ENCODE results near the gene GALNT4.

The GALNT4 gene

DNA sequence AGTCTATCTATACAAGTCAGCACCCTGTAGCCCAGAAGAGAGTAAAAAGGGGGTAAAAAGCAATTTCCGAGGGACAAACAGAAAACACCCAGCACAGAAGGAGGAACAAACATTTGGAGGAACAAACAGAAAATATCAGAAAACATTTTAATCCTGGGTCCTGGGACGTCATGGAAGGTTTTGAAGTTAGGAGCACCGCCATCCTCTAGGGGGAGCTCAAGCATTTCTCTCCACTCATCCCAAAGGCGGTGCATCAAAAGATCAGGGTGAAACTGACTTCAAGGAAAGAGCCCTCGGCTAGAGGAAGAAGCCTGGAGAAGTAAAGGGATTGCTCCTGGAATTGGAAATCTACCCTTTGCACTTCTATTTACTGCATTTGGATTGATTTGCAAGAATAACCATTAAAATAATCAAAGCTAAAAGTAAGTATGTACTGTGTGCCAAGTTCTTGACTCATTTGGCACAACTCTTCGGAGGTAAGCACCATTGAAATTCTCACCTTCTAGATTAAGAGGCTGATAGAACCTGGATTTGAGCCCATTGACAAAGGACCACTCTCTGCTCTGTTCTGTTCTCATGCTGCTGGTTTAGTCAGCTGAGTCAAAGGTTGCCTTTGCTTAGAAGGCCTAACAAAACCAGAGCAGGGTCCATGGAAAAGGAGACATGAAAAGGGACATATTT, 18.5 kb upstream of the GALNT4 start:
- H3K27ac Mint-ChIP-seq: no peak overlapping the region
- H3K9me3 Mint-ChIP-seq: no peaks in the 10 kb centered on the region
- H3K27me3 Mint-ChIP-seq: no peaks in the 10 kb centered on the region
- no peaks in the 10 kb centered on the region for H3K36me3 Mint-ChIP-seq
- H3K4me1 Mint-ChIP-seq: peaks cover 5% of the 10 kb centered on the region
- H3K4me3 Mint-ChIP-seq: no peak overlapping the region

DNA sequence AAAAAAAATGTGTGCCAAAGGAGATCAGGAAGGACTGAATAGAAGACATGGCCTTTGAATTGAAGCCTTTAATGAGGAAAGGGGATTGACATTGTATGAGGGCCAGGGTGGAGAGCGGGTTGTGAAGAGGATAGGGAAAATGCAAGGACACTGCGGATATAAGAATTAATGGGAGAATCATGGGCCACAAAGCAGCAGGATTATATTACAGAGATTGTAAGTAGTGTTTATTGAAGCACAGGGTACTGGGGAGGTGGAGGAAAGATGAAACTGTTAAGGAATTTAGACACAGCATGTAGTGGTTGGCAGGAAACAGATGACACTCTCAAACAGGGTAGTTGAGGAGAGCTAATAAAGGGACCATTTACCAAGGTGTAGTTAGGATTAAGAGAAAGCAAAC, 17.6 kb upstream of the GALNT4 start:
- Mint-ChIP-seq H3K4me1 (peaks cover 5% of the 10 kb centered on the region), H3K9me3 (no peaks in the 10 kb centered on the region), H3K4me3 (no peak overlapping the region), H3K27ac (no peak overlapping the region), H3K27me3 (no peaks in the 10 kb centered on the region), H3K36me3 (no peaks in the 10 kb centered on the region)

DNA sequence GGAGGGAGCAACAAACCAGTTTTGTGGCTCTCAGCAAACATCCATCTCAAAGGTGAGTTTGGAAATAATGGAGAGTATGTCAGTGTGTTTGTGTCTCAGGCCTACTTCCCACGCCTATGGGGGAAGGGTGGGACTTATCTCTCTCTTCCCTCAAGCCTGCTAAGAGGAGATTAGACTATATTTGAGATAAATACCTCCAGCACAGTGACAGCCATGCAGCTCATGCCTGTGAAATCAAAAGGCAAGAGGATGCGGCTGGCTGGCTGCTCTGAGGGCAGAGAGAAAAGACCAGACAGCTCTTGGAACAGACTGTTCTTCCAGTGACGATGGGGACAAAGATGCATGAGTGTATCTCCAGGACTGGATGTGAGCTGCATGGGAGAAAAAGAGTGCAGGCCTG, 16.0 kb upstream of the GALNT4 start:
- H3K4me1 Mint-ChIP-seq: peaks cover 5% of the 10 kb centered on the region
- H3K4me3 Mint-ChIP-seq: no peak overlapping the region
- no peaks in the 10 kb centered on the region for H3K27me3 Mint-ChIP-seq
- no peaks in the 10 kb centered on the region for H3K36me3 Mint-ChIP-seq
- H3K9me3 Mint-ChIP-seq: no peaks in the 10 kb centered on the region
- no peak overlapping the region for H3K27ac Mint-ChIP-seq

DNA sequence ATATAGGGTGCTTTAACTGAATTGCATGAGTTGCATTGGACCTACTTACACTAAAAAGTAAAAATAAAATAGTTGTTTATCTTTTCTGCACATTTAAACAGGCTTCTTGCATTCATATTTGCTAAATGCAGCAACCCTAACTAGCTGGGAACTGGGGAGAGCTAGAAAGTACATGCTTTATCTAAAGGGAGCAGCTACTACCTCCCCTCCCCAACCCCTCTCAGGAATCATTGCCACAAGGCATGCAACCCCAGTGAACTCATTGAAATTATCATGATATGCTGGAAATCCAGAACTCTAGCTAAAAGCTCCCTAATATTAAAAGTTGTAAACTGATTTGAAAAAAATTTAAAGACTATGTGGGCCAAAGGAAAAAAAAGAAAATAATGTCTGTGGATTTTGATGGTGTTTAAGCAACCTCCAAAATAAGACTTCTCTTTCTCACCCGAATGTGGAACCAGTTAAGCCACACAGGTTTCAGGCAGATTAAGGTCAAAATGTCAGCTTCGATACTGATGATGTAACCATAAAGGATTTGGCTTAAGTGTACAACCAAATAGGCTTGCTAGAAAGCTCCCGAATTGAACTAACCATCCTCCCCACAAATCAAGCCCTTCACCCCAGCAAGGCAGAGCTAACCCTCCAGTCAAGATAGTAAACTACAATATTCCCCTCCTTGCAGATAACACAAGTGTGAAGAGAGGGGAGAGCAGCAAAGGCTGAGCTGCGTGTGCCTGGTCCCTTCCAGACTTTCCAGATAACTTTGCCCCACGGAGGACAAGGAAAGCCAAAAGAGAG, 15.0 kb upstream of the GALNT4 start:
- Mint-ChIP-seq H3K27me3 (no peaks in the 10 kb centered on the region), H3K9me3 (no peaks in the 10 kb centered on the region), H3K27ac (no peak overlapping the region), H3K36me3 (no peaks in the 10 kb centered on the region), H3K4me1 (peaks cover 5% of the 10 kb centered on the region), H3K4me3 (no peak overlapping the region)

DNA sequence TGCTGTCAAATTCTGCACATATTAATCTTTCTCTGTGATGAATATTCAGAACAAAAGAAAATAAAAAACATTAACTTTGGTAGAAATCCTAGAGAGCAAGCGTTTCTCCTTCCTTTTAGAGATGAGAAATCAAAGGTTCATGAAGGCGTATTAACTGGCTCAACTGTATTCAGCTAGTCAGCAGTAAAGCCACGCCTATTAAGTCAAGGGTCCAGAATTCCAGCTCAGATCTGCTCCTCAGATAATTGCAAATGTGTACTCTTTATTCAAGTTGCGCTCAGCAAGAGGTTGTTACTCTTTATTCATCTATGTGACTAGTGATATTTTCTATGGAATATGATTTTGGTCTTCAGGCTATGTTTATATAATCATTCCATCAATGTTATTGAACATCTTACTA, 14.3 kb upstream of the GALNT4 start:
- Mint-ChIP-seq H3K36me3 (no peaks in the 10 kb centered on the region), H3K27me3 (no peaks in the 10 kb centered on the region), H3K27ac (no peak overlapping the region), H3K9me3 (no peaks in the 10 kb centered on the region), H3K4me1 (peaks cover 5% of the 10 kb centered on the region), H3K4me3 (no peak overlapping the region)

DNA sequence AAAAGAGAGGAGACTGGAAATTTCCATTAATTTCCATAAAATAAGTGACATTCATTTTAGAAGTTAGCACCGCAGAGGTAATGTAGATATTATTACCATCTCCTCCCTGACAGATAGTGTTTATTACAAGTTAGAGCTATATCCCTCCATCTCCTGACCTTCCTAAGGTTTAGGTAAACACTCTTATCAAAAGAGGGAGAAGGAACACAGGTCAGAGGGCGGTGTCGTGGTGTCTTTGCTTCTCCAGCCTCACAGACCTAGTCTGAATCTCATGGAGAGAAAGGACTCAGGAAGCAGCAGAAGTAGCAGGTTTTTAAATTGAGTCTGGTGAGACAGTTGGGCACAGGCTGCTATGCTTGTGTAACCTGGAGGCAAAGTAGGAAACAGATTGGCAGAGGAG, 12.8 kb upstream of the GALNT4 start:
- no peak overlapping the region for H3K27ac Mint-ChIP-seq
- H3K4me1 Mint-ChIP-seq: no peaks in the 10 kb centered on the region
- H3K36me3 Mint-ChIP-seq: no peaks in the 10 kb centered on the region
- H3K27me3 Mint-ChIP-seq: no peaks in the 10 kb centered on the region
- no peaks in the 10 kb centered on the region for H3K9me3 Mint-ChIP-seq
- no peak overlapping the region for H3K4me3 Mint-ChIP-seq

DNA sequence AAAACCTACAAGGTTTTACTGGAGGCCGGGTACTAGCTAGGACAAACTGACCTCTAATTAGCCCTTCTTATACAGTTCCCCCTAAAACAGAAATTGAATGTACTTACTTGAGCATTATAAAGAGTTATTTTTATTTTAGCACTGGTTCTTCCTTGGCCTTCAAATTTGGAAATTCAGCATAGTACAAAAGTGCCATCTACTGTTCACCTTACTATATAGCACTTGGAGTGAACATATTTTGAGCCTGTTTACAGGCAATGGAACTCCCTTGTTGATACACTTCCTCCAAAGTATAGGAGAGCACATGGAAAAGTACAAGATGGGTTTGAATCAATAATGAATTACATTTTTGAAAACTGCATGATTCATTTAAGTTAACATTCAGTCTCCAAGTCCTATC, 5.1 kb upstream of the GALNT4 start:
- Mint-ChIP-seq H3K27me3 (no peaks in the 10 kb centered on the region), H3K9me3 (no peaks in the 10 kb centered on the region), H3K36me3 (peaks cover 1% of the 10 kb centered on the region), H3K4me3 (no peak overlapping the region), H3K27ac (peak overlapping the region; percentile 25), H3K4me1 (peaks cover 23% of the 10 kb centered on the region)

DNA sequence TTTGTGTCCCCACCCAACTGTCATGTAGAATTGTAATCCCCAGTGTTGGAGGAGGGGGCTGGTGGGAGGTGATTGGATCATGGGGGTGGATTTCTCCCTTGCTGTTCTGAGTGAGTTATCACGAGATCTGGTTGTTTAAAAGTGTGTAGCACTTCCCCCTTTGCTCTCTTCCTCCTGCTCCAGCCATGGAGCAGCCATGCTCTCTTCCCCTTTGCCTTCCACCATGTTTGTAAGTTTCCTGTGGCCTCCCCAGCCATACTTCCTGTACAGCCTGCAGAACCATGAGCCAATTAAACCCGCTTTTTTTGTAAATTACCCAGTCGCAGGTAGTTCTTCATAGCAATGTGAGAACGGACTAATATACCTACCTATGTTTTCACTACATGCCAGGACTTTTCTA, 3.8 kb upstream of the GALNT4 start:
- peaks cover 6% of the 10 kb centered on the region for H3K36me3 Mint-ChIP-seq
- peak overlapping the region; percentile 20 for H3K27ac Mint-ChIP-seq
- no peaks in the 10 kb centered on the region for H3K27me3 Mint-ChIP-seq
- H3K9me3 Mint-ChIP-seq: no peaks in the 10 kb centered on the region
- peaks cover 35% of the 10 kb centered on the region for H3K4me1 Mint-ChIP-seq
- H3K4me3 Mint-ChIP-seq: no peak overlapping the region

DNA sequence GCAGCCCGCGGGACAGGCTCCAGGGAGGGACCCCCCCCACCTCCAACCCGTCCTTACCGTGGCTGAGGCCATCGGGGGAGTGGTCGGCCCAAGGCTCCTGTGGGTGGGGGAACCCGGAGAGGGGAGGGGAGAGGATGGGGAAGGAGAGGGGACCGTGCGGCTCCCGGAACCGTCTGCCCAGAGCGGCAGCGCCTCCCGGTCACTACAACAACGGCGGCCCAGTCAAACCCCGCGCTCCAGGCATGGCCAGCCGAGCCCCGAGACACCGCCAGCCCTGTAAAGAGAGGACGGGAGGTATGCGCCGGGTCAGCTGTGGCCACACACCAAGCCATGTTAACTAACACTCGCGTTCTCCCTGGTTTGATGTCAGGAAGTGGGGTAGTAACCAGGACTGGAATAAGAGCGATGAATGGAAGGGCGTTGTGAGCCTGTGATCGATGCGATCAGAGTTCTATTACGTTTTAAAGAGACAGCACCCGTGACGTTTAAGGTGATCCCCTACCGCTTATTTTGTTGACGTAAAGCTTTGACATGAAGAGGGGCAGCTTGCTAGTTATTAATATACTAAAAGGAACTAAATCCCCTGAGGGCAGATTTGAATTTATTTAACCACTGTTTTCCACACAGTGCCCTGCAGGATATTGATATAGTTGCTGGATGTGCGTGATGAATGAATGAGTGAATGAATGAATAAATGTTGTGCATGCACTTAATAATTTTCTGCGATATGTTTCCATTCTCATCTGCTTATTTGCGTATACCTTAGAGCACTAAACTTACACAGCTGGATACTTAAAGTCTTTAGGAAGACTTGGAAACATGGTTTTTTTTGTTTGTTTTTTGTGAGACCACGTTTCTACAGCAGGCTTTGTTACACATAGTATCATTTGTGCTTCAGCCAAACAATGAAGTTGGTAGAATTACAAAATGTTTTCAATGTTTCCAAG, 1.5 kb upstream of the GALNT4 start, which contains the start of gene POC1B:
TSS of gene POC1B (minus strand) at position 224 of the 947 bp plus-strand sequence. CDS start at position 72, 152 bp downstream.
- Mint-ChIP-seq H3K27me3 (no peaks in the 10 kb centered on the region), H3K4me3 (peak within 1 kb of the TSS; percentile 96)

DNA sequence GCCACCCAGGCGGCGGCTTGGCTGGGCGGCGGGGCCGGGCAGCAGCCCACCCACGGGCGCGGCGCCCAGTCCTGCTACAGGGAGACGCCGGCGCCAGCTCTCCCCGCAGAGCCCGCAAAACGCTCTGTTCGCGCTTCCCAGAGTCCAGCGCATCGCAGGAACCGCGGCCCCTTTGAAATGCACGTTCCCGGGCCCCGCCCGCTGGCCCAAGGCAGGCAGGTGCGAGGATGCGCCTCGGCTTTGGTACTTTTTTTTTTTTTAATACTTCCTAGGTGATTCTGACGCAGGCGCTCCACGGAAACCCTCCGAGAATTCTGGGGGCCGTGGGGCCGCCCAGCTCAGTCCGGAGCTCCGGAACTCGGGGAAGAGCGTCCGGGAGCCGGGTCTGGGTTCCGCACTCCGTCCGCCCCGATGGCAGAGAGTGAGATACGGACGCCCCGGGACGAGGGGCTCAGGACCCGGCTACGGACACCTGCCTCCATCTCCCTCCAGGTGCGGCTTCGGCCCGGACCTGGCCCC, 768 bp upstream of the GALNT4 start:
- peak overlapping the region; percentile 93 for H3K27ac Mint-ChIP-seq
- H3K9me3 Mint-ChIP-seq: no peaks in the 10 kb centered on the region
- H3K36me3 Mint-ChIP-seq: peaks cover 16% of the 10 kb centered on the region
- peaks cover 64% of the 10 kb centered on the region for H3K4me1 Mint-ChIP-seq
- H3K27me3 Mint-ChIP-seq: no peaks in the 10 kb centered on the region
- H3K4me3 Mint-ChIP-seq: peak overlapping the region; percentile 96

More for the DNA sequence above, 1.5 kb upstream of the GALNT4 start, which contains the start of gene POC1B:
- Mint-ChIP-seq H3K27ac (peak within 1 kb of the TSS; percentile 93), H3K9me3 (no peaks in the 10 kb centered on the region), H3K4me1 (peaks cover 58% of the 10 kb centered on the region), H3K36me3 (peaks cover 16% of the 10 kb centered on the region)

DNA sequence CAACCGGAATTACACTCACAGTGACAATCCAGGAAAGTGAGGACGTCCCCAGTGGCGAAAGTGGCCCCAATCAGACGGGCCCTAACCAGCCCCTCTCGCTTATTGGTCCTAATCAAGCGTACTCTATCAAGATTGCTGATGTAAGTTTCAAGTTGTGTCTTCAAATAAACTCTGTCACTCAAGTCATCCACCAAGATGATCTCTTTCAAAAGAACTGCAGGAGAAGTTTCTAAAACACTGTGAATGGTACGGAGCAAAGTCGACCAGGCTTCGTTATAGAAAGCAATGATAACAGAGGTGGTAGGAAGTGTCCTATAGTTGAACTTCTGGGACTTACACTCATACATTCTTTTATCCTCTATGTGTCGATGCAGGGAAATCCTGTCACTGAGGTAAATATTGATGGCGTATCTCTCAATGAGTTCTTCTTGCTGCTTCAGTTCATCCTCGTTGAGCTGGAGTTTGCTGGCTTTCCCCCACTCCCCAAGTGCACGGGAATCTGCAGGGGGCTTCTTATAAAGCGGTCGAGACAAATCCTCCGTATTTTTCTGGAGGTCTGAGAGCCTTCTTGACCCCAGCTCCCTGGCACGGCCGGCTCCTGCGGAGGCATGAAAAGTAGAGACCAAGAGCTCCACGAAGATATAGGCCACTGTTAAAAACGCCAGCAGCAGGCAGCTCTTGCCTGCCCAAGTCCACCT, 604 bp downstream of the GALNT4 start:
- peaks cover 16% of the 10 kb centered on the region for H3K36me3 Mint-ChIP-seq
- H3K4me3 Mint-ChIP-seq: peak overlapping the region; percentile 96
- no peaks in the 10 kb centered on the region for H3K27me3 Mint-ChIP-seq
- H3K4me1 Mint-ChIP-seq: peaks cover 62% of the 10 kb centered on the region
- H3K27ac Mint-ChIP-seq: peak overlapping the region; percentile 55
- H3K9me3 Mint-ChIP-seq: no peaks in the 10 kb centered on the region

DNA sequence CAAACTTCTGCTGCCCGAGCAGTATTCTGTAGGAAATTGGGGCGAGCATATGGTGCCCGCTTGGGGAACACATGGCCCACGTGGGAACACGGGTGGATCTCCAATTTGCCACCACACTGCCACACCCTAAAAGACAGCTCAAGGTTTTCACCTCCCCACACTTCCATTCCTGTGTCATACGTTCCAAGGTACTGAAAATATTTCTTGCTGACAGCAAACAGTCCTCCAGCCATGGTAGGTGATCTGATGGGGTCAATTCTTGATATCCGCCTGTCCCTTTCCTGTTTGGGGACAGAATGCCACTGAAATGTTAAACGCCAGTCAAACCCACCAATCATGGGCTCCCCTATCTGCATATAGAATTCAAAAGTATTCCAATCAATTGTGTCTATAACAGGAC, 1.2 kb downstream of the GALNT4 start:
- Mint-ChIP-seq H3K27me3 (no peaks in the 10 kb centered on the region), H3K36me3 (peaks cover 16% of the 10 kb centered on the region), H3K27ac (peak overlapping the region; percentile 15), H3K9me3 (no peaks in the 10 kb centered on the region), H3K4me1 (peaks cover 65% of the 10 kb centered on the region), H3K4me3 (peak overlapping the region; percentile 96)

DNA sequence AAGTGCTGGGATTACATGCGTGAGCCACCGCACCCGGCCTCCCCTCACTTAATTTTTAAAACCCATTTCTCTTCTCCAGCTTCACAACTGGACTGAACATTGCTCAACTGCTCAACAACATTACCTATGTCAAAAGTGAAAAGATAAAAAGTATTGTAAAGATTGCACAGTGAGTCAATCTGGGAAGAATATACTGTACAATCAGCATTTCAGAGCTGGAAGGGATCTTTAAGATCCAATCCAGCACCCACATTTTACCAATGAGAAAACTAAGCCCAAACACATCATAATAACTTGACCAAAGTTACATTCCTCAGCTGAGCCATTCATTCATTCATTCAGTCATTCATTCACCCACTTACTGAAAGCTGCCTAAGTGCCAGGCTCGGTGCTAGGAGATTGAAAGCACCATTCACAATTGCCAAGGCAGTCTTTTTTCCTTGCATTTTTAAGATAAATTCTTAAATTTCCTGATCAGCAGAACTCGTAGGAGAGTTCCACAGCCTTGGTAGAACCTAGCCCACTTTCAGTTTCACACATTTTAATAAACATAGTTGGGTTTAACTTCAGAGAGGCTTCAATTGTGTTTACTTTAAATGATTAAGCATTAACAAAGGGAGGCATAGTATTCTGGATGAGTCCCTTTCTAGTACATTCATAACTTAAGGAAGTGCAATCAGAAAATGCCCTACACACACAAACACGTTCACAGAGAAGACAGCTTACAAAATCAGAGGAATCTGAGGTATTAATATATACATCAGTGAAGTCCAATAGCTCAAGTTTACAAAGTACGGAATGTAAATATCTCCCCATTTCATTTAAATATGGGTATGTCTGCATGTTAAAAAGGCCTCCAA, 3.0 kb downstream of the GALNT4 start:
- no peak overlapping the region for H3K27ac Mint-ChIP-seq
- H3K4me1 Mint-ChIP-seq: peaks cover 62% of the 10 kb centered on the region
- H3K4me3 Mint-ChIP-seq: peak overlapping the region; percentile 63
- peaks cover 16% of the 10 kb centered on the region for H3K36me3 Mint-ChIP-seq
- no peaks in the 10 kb centered on the region for H3K9me3 Mint-ChIP-seq
- H3K27me3 Mint-ChIP-seq: no peaks in the 10 kb centered on the region

DNA sequence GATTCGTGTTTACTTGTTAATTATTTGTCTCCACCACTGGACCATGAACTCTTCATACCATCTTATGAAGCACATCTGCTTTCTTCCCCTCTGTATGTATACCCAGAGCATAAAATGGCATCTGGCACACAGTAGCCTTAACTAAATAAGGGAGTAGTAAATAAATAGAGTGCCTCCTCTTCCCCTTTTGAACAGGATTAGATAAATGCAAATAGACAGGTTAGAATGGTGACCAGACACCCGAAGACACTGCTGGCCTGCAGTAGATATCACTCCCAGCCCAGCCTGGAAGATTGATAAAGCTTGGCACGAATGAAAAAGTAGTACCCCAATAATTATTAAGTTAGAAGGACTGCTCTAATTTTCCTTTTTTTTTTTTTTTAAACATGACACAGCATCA, 6.9 kb downstream of the GALNT4 start:
- Mint-ChIP-seq H3K9me3 (no peaks in the 10 kb centered on the region), H3K27ac (no peak overlapping the region), H3K27me3 (no peaks in the 10 kb centered on the region), H3K4me3 (no peak overlapping the region), H3K4me1 (peaks cover 35% of the 10 kb centered on the region), H3K36me3 (peaks cover 5% of the 10 kb centered on the region)
